B cell (primary cell): ENCODE data around the gene MYL5. TPM values are rescaled to one million over a fixed set of nuclear protein-coding genes. Genes with fewer than 3 reads are reported as not detected.

Experiments
- ATAC-seq: fragments of 200-7000 bp; cut with Tn5 transposase; one replicate; pipeline ENCODE4 v1.10.0; 2021; ENCODE audit warnings: low read depth, mild to moderate bottlenecking, moderate number of reproducible peaks, moderate library complexity
- CTCF ChIA-PET: fragments of 350-600 bp; sonication (Branson Sonifier 250); formaldehyde crosslinking; loops from one replicate; lab custom pipeline; 2021; ENCODE audit warnings: antibody characterized with exemption, inconsistent platforms; lab: Charles Lee
- POLR2A ChIA-PET: fragments of 350-600 bp; sonication (Branson Sonifier 250); formaldehyde crosslinking; loops from one replicate; lab custom pipeline; 2021; ENCODE audit warnings: antibody characterized with exemption; lab: Charles Lee
- DNase-seq: peaks from one replicate; pipeline ENCODE4 v3.0.0; 2013
- H2AFZ ChIP-seq: 2 replicates; pipeline ENCODE4 v1.6.1; 2012; ENCODE audit warnings: mild to moderate bottlenecking, low read depth, low read length; ENCODE audit not compliant: insufficient read depth, poor library complexity, severe bottlenecking
- H3K27ac ChIP-seq, 2 donors: 1 replicate in 1 of 2; 2 replicates in 1 of 2; pipeline ENCODE4 v1.5.1; 2012 to 2013; ENCODE audit warnings: low read length in 2 of 2, mild to moderate bottlenecking in 2 of 2, moderate library complexity in 1 of 2
- H3K27me3 ChIP-seq, 4 experiments: fragments of 200-600 bp in 1 of 4; sonication (generic) in 1 of 4; replicated peaks in 1 of 4; 1 replicate in 2 of 4; 2 replicates in 2 of 4; pipeline versions ENCODE4 v1.6.1 to v1.7.0; 2013 to 2016; ENCODE audit warnings: low read length in 3 of 4, mild to moderate bottlenecking in 2 of 4, mixed read lengths in 1 of 4, moderate library complexity in 1 of 4; ENCODE audit not compliant: insufficient read depth in 4 of 4, control insufficient read depth in 3 of 4; ENCODE audit errors: control extremely low read depth in 1 of 4
- H3K36me3 ChIP-seq, 2 experiments: replicated peaks in 1 of 2; 1 replicate in 1 of 2; 2 replicates in 1 of 2; pipeline versions ENCODE4 v1.6.1 to v1.7.1; 2013; ENCODE audit warnings: low read length in 1 of 2; ENCODE audit not compliant: insufficient read depth in 2 of 2, control insufficient read depth in 1 of 2; ENCODE audit errors: control extremely low read depth in 1 of 2, extremely low read depth in 1 of 2
- H3K4me1 ChIP-seq, 2 donors: fragments of 200-600 bp in 1 of 2; sonication (generic) in 1 of 2; 1 replicate in 1 of 2; 2 replicates in 1 of 2; pipeline versions ENCODE4 v1.5.1 to v1.6.1; 2013 to 2017; ENCODE audit warnings: low read length in 2 of 2; ENCODE audit not compliant: control insufficient read depth in 2 of 2, insufficient read depth in 2 of 2
- H3K4me2 ChIP-seq: replicated peaks from 2 replicates; pipeline ENCODE3; 2012; ENCODE audit warnings: mild to moderate bottlenecking, low read depth, low read length; ENCODE audit not compliant: poor library complexity, severe bottlenecking
- H3K4me3 ChIP-seq, 5 experiments: fragments of 200-600 bp in 1 of 5; sonication (generic) in 1 of 5; 1 replicate in 3 of 5; 2 replicates in 2 of 5; pipeline versions ENCODE4 v1.5.1 to v1.7.0; 2011 to 2016; ENCODE audit warnings: low read length in 4 of 5, mild to moderate bottlenecking in 4 of 5, low read depth in 2 of 5, control low read depth in 1 of 5, moderate library complexity in 1 of 5; ENCODE audit not compliant: insufficient read depth in 1 of 5; ENCODE audit errors: control extremely low read depth in 1 of 5, extremely low read depth in 1 of 5
- H3K79me2 ChIP-seq: fragments of 200-600 bp; sonication (generic); one replicate; pipeline ENCODE4 v1.6.0; 2016; ENCODE audit warnings: low read length; ENCODE audit not compliant: control insufficient read depth, insufficient read depth
- H3K9ac ChIP-seq: fragments of 200-600 bp; sonication (generic); 2 replicates; pipeline ENCODE4 v1.6.1; 2017; ENCODE audit warnings: mild to moderate bottlenecking, low read length, moderate library complexity
- H3K9me3 ChIP-seq, 3 donors: one replicate each; pipeline versions ENCODE4 v1.6.1 to v1.7.1; 2013; ENCODE audit warnings: low read length in 2 of 3; ENCODE audit not compliant: control insufficient read depth in 2 of 3, insufficient read depth in 1 of 3; ENCODE audit errors: control extremely low read depth in 1 of 3
- H4K20me1 ChIP-seq: 2 replicates; pipeline ENCODE4 v1.6.0; 2012; ENCODE audit warnings: mild to moderate bottlenecking, low read length; ENCODE audit not compliant: insufficient read depth, control insufficient read depth, poor library complexity, severe bottlenecking
- H3K27ac Mint-ChIP-seq: one replicate; pipeline ENCODE4 v1.8.0; 2021; ENCODE audit warnings: mixed read lengths
- H3K27me3 Mint-ChIP-seq: one replicate; pipeline ENCODE4 v1.8.0; 2021; ENCODE audit warnings: mixed read lengths
- H3K4me1 Mint-ChIP-seq: one replicate; pipeline ENCODE4 v1.8.0; 2021; ENCODE audit warnings: mixed read lengths
- H3K4me3 Mint-ChIP-seq: one replicate; pipeline ENCODE4 v1.8.0; 2021; ENCODE audit warnings: mixed read lengths
- H3K9me3 Mint-ChIP-seq: one replicate; pipeline ENCODE4 v1.8.0; 2022; ENCODE audit warnings: mixed read lengths; ENCODE audit not compliant: insufficient read depth
- EZH2 ChIP-seq: IDR thresholded peaks from 2 replicates; pipeline ENCODE4 v1.6.1; 2012; ENCODE audit warnings: borderline replicate concordance, low read depth, mild to moderate bottlenecking, moderate library complexity, low read length; ENCODE audit not compliant: insufficient read depth, poor library complexity, severe bottlenecking
- WGBS: methylation state at CpG from one replicate; pipeline ENCODE4 v1.1.5; 2013; ENCODE audit warnings: missing lambda C conversion rate; ENCODE audit not compliant: insufficient coverage; 5-methylcytosine and 5-hydroxymethylcytosine counted together
- intact Hi-C: fragments of 100-400 bp; cut with micrococcal nuclease; formaldehyde crosslinking; loops from one replicate; pipeline ENCODE4 v1.10.0; 2022
- polyA plus RNA-seq: library from polyadenylated mRNA; depleted of rRNA; stranded (reverse); fragments of >200 nt; gene quantifications from 2 replicates; pipeline ENCODE4 v1.2.3, GENCODE V29; 2012
- total RNA-seq, 2 donors: library from RNA; stranded (reverse); fragments of 120-200 nt in 1 of 2; gene quantifications; 1 replicate in 1 of 2; 2 replicates in 1 of 2; pipeline versions ENCODE4 v1.2.3 to v1.2.4, GENCODE V29; 2013 to 2022
- TF ChIP-seq, protein P1 (sequence below): fragments of 200-600 bp; IDR thresholded peaks from one replicate; pipeline ENCODE4 v1.8.0; 2022; ENCODE audit warnings: antibody characterized with exemption, mild to moderate bottlenecking

The MYL5 gene
- total and polyA plus RNA-seq, 2 donors (not counting 1 experiment from before 2014, with no cell fraction given), result 16.9 to 38.3 TPM

DNA sequence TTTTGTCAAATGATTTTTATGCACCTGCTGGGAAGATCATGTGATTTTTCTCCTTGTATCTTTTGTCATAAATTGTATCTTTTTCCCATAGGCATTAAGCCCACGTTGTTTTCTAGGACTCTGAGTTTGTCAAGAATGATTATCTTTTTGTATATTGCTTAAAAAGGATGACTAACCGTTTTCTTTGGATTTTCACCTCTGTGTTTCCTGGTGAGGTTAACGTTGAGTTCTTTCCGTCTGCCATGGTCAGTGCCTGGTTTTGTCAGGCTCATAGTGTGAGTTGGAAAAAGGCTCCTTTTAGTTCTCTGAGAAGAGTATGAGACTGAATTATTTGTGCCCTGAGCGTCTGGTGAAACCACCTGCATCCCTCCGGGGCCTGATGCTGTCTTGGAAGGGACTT lies 53.2 kb downstream of the MYL5 start:
- DNase-seq (no peak), ATAC-seq (no peak)
- Mint-ChIP-seq H3K4me1 (peaks cover 6% of the 10 kb centered on the region), H3K27me3 (no peaks in the 10 kb centered on the region), H3K27ac (no peak overlapping the region), H3K4me3 (no peak overlapping the region), H3K9me3 (no peaks in the 10 kb centered on the region)
- Histone ChIP-seq H3K9ac (no peak overlapping the region), H3K27me3 (no peaks in the 10 kb centered on the region), H3K79me2 (peaks cover 56% of the 10 kb centered on the region), H3K9me3 (no peaks in the 10 kb centered on the region), H3K4me1 (no peaks in the 10 kb centered on the region), H3K36me3 (peaks cover 0 to 13% of the 10 kb centered on the region in 2 experiments), H3K4me3 (no peak overlapping the region), H3K27ac (no peak overlapping the region), H3K4me2 (no peak overlapping the region), H2AFZ (no peak overlapping the region), H4K20me1 (peaks cover 71% of the 10 kb centered on the region)
- intact Hi-C loops, result no loop called here
- ChIA-PET POLR2A (no interaction called here), CTCF (no interaction called here)
- TF ChIP-seq EZH2, result no peak
- 80% methylated on average over 5 of the region's 6 CpGs for WGBS

DNA sequence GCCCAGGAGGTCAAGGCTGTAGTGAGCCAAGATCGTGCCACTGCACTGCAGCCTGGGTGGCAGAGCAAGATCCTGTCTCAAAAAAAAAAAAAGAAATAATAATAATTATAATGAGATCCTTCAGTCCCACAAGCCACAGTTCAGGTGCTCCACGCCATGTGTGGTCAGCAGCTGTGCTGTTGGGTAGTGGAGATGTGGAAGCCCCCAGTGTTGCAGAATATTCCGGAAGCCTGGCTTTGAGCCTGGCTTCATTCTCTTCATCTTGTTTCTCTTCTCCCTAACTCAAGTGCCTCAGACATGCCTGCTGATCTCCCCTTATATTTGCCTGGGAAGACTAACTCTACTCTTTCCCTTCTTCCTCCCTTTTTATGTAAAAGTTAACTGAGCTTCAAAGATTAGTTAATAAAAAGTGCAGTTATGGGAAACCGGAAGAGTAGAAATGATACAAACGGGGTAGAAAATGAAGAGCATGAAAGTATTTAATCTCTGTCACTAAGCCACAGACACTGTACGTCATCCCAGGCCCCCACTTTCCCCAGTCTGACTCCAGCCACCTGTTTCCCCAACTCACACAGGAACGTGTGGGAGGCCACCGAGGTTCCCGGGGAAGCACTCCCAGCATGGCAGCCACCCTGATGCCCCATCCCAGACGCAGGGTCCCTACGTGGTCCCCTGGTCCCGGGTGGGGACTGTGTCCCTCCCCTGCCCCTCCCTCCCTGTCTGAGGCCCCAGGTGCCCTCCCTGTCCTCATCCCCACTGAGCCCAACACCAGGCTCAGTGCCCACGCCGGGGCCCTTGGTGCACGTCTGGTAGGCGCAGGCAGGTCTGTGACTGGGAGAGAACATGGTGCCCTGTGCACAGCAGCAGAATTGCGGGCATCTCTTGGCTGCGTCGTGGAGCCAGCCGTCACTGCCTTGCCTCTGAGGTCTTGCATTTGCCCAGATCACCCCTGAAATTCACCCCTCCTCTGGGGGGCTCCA lies 55.3 kb downstream of the MYL5 start:
- Histone ChIP-seq H2AFZ (no peak overlapping the region), H3K9me3 (no peaks in the 10 kb centered on the region), H3K4me3 (no peak overlapping the region), H3K9ac (no peak overlapping the region), H3K27ac (no peak overlapping the region), H3K4me2 (no peak overlapping the region), H3K79me2 (peaks cover 36% of the 10 kb centered on the region), H3K4me1 (no peaks in the 10 kb centered on the region), H4K20me1 (peaks cover 53% of the 10 kb centered on the region), H3K36me3 (peaks cover 0 to 33% of the 10 kb centered on the region in 2 experiments), H3K27me3 (no peaks in the 10 kb centered on the region)
- intact Hi-C loops, result no loop called here
- ChIA-PET POLR2A (no interaction called here), CTCF (interaction anchor here (0.8 kb wide), 1 partner anchor 56 kb away, joined by 3 read pairs; the partner anchor contains the start of gene ATP5ME)
- TF ChIP-seq EZH2, result no peak
- TF ChIP-seq, protein P1, sequence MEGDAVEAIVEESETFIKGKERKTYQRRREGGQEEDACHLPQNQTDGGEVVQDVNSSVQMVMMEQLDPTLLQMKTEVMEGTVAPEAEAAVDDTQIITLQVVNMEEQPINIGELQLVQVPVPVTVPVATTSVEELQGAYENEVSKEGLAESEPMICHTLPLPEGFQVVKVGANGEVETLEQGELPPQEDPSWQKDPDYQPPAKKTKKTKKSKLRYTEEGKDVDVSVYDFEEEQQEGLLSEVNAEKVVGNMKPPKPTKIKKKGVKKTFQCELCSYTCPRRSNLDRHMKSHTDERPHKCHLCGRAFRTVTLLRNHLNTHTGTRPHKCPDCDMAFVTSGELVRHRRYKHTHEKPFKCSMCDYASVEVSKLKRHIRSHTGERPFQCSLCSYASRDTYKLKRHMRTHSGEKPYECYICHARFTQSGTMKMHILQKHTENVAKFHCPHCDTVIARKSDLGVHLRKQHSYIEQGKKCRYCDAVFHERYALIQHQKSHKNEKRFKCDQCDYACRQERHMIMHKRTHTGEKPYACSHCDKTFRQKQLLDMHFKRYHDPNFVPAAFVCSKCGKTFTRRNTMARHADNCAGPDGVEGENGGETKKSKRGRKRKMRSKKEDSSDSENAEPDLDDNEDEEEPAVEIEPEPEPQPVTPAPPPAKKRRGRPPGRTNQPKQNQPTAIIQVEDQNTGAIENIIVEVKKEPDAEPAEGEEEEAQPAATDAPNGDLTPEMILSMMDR, result no peak
- peaks cover 6% of the 10 kb centered on the region for H3K4me1 Mint-ChIP-seq
- no peak for DNase-seq
- WGBS, result 96% methylated on average over 15 of the region's 20 CpGs
- no peak for ATAC-seq
- H3K27me3 Mint-ChIP-seq, result no peaks in the 10 kb centered on the region
- H3K9me3 Mint-ChIP-seq, result no peaks in the 10 kb centered on the region
- no peak overlapping the region for H3K27ac Mint-ChIP-seq
- no peak overlapping the region for H3K4me3 Mint-ChIP-seq
